Vagina (tissue), 2 donors: Measurements from ENCODE around the gene NFE2L1.
"Not testable (repeated sequence)": the region's sequence is repeated elsewhere in the genome, so short reads cannot be mapped to it uniquely, and the experiment has no call there.

ENCODE experiments used
- POLR2A ChIP-seq, 2 donors: fragments of 450-650 bp; IDR thresholded peaks; one replicate each; pipeline ENCODE4 v1.6.1; 2017; ENCODE audit warnings: antibody characterized with exemption in 2 of 2, mild to moderate bottlenecking in 2 of 2, moderate library complexity in 2 of 2
- POLR2AphosphoS5 ChIP-seq, 2 donors: sonication (generic); formaldehyde crosslinking; IDR thresholded peaks; one replicate each; pipeline ENCODE4 v1.9.0; 2017; ENCODE audit warnings: antibody characterized with exemption in 2 of 2, mild to moderate bottlenecking in 2 of 2, low read depth in 1 of 2; ENCODE audit not compliant: insufficient read depth in 1 of 2
- TF ChIP-seq, protein P1 (sequence below), 3 experiments: fragments of 450-650 bp in 2 of 3; fragments of 200-600 bp in 1 of 3; sonication (generic) in 1 of 3; IDR thresholded peaks; one replicate each; pipeline ENCODE4 v1.5.1; 2017 to 2019; ENCODE audit warnings: antibody characterized with exemption in 3 of 3, mild to moderate bottlenecking in 2 of 3, moderate library complexity in 2 of 3

DNA sequence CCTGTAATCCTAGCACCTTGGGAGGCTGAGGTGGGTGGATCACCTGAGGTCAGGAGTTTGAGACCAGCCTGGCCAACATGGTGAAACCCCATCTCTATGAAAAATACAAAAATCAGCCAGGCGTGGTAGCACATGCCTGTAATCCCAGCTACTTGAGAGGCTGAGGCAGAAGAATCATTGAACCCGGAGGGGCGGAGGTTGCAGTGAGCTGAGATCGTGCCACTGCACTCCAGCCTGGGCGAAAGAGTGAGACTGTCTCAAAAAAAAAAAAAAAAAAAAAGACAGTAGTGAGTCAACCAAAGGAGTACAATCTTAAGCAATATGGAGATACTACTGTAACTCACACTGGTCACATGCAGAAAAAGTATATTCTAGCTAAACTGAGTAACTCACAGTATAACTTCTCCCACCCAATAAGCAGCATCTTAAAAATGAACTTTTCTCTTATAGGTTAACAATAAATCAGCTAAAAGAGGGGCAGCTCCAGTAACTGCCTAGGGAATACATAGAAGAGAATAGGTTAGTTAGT, 25.5 kb downstream of the NFE2L1 start:
- TF ChIP-seq, protein P1, sequence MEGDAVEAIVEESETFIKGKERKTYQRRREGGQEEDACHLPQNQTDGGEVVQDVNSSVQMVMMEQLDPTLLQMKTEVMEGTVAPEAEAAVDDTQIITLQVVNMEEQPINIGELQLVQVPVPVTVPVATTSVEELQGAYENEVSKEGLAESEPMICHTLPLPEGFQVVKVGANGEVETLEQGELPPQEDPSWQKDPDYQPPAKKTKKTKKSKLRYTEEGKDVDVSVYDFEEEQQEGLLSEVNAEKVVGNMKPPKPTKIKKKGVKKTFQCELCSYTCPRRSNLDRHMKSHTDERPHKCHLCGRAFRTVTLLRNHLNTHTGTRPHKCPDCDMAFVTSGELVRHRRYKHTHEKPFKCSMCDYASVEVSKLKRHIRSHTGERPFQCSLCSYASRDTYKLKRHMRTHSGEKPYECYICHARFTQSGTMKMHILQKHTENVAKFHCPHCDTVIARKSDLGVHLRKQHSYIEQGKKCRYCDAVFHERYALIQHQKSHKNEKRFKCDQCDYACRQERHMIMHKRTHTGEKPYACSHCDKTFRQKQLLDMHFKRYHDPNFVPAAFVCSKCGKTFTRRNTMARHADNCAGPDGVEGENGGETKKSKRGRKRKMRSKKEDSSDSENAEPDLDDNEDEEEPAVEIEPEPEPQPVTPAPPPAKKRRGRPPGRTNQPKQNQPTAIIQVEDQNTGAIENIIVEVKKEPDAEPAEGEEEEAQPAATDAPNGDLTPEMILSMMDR (IDR thresholded peaks at IDR 0.05), result not testable (repeated sequence)
- not testable (repeated sequence) for TF ChIP-seq POLR2A (IDR thresholded peaks at IDR 0.05); POLR2AphosphoS5 (IDR thresholded peaks at IDR 0.05; ENCODE audit: insufficient read depth in 1 of 2, low read depth in 1 of 2)
